ENCODE measurements around the gene CDCA7L.
A peak's percentile ranks its signal among the peaks of the same experiment; 100 is the strongest.

Gene CDCA7L, protein sequence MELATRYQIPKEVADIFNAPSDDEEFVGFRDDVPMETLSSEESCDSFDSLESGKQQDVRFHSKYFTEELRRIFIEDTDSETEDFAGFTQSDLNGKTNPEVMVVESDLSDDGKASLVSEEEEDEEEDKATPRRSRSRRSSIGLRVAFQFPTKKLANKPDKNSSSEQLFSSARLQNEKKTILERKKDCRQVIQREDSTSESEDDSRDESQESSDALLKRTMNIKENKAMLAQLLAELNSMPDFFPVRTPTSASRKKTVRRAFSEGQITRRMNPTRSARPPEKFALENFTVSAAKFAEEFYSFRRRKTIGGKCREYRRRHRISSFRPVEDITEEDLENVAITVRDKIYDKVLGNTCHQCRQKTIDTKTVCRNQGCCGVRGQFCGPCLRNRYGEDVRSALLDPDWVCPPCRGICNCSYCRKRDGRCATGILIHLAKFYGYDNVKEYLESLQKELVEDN

DNA sequence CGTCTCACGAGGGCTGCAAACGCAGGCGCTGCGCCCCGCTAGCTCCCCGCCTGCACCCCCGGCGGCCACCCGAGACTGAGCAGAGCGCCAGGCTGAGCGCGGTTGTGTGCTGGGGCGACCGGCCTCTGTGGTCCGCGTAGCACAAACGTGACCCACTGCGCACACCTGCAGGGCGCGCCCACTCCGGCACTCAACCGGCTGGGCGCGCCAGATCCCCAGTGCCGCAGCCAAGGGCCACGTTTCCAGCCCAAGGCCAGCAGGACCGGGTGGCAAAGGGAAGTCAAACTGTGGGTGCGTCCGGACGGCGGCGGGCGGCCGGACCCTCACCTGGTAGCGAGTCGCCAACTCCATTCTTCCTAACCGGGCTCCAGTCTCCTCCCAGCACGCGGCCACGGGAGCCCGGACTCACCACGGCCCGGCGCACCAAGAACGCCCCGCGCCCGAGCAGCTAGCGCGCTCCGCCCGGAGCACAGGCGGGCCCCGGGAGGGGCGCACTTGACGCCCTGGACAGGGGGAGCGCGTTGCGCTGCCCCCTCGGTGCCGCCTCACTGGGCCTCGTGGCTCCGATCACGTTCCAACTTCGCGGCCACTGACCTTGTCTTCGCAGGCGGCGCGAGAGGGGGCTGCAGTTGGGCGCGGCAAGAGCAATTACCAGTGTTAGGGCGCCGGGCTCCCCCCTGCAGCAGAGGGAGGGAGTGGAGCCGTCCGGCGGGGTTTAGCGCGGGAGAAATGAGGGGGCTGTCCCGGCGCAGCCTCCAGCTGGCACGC, at the start of gene CDCA7L:
TSS of gene CDCA7L (minus strand) at position 446 of the 768 bp plus-strand sequence. CDS start at position 351, 95 bp downstream.
- peak; percentile 74 for DNase-seq

DNA sequence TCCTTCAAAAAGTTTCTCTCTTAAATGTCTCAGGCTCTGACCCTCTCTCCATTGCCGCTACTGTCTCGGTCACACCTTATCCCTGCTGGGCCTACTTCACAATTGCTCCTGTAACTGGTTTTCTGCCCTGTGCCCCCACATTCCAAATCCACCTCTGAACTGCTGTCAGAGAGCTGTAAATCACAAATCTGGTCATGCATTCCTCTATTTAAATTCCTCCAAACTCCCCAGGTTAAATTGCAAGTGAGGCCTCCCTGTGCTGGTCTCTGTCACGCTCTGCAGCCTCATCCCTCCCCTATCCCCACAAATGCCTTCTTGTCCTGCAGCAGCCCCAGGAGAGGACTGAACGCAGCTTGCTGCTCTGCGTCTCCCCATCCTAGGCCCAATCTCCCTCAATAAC, 40.4 kb upstream of the CDCA7L start:
- DNase-seq = no peak

DNA sequence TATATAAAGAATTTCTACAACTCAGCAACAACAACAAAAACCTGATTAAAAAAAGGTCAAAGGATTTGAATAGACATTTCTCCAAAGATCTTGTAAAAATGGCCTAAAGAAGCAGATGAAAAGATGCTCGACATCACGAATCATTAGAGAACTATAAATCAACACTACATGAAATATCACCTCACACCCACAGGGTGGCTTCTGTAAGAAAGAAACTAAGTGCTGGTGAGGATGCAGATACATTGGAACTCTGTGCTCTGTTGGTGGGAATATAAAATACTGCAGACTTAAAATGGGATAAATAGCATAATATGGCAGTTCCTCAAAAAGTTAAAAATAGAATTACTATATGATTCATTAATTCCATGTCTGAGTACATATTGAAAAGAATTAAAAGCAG, 38.3 kb upstream of the CDCA7L start:
- DNase-seq = no peak

DNA sequence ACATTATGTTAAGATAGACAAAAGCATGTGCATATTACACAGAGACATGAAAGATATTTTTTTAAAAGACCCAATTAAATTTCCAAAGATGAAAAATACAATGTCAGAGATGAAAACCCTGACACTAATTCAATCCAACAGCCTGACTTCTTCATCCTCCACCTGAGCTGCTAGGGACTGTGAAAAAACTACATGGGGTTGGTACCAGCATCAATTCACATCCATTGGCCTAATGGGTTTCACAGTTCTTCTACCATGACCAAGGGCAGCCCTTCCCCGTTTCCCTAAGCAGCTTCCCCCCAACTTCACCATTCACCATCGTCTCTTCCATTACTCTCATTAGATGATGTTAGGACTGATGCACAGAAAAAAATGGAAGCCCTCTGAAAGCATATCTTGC, 37.4 kb upstream of the CDCA7L start:
- DNase-seq = no peak

DNA sequence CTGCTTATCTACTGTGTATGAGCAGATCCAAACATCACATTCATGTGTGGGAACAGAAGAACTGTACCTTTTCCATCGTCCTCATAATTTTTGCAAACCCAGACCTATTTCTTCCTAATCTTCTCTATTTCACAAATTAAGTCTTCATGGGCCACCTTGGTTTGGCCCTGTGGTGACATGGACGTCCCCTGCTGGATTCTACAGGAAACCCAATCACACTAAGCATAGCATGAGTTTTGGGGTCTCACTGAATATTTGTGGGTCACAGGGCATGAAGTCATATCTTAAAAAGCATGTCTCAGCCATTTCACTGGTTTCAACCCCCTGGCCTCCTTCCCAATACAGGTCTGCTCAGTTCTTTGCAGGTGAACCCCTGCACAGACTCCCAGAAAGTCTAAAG, 35.8 kb upstream of the CDCA7L start:
- DNase-seq = no peak

DNA sequence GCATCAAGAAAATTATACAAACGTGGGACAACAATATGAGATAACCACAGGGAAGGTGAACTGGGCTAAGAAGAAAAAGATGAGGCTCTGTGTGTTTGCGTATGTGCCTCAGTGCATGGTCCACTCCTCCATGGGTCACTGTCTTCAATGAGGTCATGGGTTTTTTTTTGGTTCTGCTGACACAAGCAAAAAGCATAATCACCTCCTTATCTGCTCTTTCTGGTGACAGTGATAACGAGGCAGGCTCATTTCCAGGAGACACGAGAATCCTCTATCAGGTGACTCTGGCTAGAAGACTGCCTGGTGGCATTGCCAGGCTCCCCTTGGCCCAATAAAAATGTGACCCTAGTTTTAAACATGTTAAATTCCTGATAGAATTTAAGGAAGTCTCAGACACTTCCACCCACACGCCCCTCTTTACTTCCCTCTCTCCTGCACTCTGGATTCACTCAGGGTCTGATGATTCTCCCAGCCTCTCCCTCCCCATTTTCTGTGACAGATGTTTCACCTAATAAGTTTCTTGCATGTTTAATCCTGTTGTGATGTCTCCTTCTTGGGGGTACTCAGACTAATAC, 35.3 kb upstream of the CDCA7L start:
- no peak for DNase-seq

DNA sequence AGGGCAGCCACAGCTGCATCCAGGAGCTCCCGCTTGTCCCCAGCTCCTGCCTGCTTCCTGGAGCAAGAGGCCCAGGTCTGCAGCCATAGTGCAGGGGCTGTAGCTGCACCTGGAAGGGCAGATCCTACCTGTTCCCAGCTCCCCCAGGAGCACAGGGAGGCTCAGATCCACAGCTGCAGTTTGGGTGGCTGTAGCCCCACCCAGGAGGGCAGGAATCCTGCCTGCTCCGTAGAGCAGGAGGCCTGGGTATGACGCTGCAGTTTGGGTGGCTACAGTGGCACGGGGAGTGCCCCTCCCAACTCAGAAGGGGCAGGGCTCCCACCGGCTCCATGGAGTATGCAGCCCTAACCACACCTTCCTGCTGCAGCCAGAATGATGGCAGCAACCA, 26.7 kb upstream of the CDCA7L start:
- DNase-seq = no peak

DNA sequence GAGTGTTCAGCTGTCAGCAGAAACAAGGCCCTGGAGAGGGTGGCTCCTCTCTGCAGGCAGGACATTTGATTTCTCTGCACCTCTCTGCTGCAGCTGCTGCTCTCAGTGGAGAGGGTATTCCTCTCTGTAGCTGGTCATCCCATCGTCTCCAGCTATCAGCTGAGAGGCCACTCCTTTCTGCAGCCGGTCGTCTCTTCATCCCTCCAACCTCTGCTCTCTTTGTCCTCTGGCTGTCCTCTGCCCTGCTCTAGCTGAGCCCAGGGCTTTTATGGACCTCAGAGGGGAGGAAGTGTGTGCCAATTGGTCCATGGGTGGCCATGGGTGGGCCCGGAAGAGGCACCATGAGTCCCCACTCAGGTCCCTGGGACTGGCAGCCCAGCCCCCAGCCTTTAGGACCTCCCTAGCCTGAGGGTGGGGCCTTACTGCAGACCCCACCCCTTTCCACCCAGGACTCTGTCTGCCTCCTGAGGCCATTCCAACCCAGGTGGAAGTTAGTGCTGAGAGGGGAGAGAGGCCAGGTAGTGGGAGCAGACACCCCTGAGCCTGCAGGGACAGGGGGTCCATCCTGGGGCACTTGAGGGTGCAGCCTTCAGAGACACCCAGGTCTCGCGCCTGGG, 26.2 kb upstream of the CDCA7L start:
- no peak for DNase-seq

DNA sequence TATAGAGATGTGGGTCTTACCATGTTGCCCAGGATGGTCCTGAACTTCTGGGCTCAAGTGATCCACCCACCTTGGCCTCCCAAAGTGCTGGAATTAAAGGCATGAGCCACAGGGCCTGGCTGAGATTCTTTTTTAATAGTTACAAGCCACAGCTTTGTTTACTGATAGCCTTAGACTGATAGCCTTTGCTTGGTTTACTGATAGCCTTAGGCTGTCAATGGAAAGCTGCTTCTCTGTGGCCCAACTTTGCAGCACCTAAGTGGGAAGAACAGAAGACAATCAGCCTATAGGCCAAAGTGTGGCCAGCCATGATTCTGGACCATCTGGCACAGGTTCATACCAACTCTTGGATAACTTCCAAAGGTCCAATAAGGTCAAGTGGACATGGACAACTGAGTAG, 24.1 kb upstream of the CDCA7L start:
- no peak for DNase-seq

DNA sequence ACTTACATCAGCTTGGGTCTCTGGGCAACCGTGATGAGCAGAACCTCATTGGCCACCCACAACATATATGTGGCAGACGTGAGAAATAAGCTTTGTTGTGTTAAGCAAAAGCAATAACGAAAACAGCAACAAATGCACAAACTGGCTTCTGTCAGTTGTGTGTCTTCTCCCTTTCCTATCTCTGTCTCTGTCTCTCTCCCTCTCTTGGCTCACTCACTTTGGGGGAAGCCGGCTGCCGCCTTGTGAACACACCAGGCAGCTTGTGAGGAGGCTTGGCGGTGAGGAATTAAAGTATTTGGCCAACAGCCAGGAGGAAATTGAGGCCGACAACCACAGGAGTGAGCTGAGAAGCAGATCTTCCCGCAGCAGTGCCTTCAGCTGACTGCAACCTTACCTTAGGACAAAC, 21.9 kb upstream of the CDCA7L start:
- DNase-seq = peak; percentile 54

DNA sequence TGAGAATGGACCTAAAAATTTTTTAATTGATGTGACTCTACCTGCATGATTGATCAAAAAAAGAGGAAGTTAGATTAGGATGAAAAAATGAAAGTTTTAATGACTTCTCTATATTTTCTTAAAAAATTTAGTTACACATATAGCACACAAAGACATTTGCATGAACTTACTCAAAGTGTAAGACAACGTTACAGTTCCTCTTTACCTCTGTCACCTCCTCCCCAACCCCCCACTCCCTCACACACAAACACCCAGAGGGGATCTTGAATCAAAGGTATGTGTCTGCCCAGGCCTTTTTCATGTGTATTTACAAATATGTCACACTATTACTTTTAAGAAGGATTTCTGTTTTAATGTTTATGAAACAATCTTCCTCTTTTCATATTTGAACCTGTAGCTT, 20.6 kb upstream of the CDCA7L start:
- no peak for DNase-seq

DNA sequence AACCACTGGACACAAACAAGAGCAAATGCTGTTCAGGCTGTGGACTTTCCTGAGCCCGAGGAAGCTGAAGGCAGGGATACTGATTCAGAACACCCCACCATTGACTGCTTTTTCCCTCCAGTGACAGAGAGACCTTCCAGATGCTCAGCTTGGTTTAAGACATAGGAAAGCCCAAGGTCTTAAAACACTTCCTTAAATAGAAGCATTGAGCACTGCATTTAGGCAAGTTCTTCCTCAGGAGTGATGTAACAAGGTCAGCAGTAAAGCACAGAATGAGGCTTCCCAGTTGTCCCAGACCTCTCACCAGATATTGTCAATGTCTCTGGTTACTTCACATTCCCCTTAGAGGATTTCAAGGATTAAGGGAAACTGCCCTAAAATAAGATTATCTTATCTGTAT, 19.6 kb upstream of the CDCA7L start:
- DNase-seq = no peak

DNA sequence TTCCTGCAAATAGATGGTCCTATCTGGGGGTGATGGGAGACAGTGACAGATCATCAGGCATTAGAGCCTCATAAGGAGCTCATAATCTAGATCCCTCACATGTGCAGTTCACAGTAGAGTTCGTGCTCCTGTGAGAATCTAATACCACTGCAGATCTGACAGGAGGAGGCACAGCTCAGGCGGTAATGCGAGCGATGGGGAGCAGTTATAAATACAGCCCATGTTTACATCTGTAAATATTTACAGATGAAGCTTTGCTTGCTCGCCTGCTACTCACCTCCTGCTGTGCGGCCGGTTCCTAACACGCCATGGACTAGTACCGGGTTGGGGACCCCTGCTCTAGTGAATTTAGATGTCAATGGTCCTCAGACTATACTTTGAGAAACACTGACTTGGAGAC, 17.0 kb upstream of the CDCA7L start:
- no peak for DNase-seq

DNA sequence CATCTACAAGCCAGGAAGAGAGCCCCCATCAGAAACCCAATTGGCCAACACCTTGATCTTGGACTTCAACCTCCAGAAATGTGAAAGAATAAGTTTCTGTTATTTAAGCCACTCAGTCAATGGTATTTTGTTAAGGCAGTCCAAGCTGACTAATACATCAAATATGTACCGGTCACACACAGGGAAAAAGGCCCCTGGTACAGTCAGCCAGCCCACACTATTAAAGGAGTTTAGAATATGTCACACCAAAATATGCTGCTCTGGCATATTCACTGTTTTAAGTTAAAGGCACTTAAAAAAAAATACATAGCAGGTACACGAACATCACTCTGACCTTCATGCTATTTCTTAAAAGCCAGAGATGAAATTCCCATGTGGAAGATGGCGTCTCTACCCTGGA, 15.2 kb upstream of the CDCA7L start:
- peak; percentile 82 for DNase-seq

DNA sequence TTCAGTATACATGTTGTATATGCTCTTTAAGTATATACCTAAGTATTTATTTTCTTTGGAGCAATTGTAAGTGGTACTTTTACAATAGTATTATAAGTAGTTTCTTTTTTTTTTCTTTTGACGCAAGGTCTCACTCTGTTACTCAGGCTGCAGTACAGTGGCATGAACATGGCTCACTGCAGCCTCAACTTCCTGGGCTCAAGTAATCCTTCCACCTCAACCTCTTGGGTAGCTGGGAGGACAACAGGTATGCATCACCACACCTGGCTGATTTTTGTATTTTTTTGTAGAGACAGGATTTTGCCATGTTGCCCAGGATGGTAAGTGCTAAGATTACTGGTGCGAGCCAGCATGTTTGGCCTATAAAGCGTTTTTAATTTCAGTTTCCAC, 13.7 kb upstream of the CDCA7L start:
- DNase-seq = no peak

DNA sequence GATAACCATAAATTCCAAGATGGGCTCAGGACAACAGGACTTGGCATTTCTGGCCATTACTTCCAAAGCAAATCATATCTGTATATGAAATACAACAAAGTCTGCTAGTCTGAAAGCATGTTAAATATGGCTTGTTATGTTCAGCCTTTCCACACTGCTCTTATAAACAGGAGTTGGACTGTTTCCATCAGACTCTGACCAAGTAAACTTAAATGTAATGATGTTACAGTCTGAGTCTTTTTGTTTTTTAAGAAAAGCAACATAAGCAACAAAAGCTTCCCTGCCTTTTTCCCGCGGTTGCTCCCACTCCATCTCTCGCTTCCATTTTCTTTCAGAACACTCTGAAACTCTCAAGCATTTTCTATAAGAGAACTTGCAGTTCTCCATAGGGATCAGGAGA, 8.1 kb upstream of the CDCA7L start:
- DNase-seq = no peak

DNA sequence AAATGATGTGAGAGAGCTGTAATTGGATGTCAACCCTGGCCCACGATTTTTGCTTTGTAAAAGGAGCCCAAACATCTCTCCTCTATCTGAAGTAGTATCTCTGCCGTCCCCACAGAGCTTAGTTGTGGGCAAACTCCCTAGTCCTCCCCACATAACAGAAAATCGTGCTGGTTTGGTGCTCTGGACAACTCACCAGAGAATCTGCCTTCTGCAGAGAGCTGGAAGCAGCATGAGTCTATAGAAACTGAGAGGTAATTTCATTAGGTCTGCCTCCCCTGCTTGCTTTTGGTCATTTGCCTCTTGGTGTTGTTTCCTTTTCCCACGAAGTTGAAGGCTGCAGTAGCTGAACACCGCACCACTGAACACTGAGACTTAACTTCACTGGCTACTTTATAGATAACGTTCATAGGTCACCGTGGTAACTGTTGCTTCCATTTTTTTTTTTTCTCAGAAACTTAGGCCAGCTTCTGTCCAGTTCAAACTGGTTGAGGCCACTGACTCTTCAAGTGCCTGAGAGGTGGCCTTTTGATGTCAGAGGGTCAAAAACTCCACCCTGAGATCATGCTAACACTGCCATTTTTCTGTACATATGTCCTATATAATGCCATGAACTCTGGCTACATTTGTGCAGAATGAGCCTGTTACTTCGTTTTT, 3.3 kb upstream of the CDCA7L start:
- no peak for DNase-seq

DNA sequence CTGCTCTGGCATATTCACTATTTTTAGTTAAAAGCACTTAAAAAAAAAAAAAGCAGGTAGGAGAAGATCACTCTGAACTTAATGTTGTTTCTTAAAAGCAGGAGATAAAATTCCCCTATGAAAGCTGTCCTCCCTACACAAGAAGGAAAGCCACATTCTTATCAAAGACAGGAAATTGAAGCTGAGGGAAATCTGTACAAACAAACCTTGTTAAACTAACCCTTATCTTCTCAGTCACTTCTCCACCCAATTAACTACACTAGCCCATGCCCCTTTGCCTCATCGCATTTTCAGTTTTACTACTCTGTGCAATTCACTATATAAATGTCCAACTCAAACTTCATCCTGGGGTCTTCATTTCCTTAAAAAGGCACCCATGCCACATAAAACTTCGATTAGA, 2.7 kb upstream of the CDCA7L start:
- no peak for DNase-seq

DNA sequence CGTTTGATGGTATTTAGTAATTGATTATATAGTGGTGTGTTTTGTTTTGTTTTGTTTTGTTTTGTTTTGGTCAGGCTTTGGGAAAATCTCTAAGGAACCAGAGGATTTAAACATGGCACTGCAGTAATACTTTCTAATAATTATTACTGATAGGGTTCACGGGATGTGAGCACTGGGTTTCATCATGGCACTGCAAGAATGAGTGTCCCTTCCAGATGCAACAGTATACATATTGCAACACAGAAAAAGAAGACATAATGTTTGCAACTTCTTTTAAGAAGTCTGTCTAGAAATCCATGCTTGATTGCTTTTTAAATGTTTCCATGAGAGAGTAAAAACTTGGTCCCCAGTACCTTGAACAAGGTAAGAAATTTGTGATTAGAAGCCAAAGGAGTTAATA, 2.2 kb upstream of the CDCA7L start:
- DNase-seq = no peak

DNA sequence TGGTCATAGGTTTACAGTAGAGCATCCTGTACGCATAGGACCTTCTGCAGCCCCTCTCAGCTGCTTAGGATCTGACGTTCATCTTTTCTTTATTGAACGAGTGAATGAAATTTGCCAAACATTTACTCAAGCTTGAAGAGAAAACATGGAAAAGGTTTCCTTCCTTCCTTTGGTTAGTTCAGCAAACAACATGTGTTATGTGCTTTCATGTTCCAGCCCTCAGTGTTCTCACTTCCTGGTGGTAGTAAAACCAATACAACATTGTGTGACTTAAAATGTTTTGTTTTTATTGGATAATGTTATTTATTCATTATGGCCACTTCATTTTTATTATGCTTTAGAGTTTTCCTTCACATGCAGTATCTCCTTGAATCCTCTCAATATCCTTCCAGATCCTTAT, 1.4 kb upstream of the CDCA7L start:
- no peak for DNase-seq

DNA sequence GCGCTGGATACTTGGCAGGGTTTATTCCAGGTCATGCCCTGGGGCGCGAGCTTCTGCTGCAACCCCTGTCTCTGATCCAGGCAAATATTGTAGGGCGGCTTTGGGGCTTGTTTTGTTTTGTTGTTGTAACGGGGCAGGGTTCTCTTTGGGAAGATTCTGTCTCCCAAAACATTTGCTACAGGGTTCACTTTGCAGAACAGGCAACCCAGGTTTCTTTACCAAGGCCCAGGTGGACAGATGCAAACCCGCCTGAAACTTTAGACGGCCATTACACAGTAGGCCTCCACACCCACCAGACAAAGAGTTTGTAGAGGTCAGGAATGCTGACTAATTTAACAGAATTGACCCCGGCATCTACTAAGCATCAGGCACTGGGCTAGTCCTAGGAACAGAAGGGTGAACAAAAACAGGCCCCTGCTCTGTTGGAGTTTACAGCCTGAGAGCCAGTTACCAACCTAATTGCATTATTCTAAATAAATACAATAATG, 567 bp upstream of the CDCA7L start:
- no peak for DNase-seq

DNA sequence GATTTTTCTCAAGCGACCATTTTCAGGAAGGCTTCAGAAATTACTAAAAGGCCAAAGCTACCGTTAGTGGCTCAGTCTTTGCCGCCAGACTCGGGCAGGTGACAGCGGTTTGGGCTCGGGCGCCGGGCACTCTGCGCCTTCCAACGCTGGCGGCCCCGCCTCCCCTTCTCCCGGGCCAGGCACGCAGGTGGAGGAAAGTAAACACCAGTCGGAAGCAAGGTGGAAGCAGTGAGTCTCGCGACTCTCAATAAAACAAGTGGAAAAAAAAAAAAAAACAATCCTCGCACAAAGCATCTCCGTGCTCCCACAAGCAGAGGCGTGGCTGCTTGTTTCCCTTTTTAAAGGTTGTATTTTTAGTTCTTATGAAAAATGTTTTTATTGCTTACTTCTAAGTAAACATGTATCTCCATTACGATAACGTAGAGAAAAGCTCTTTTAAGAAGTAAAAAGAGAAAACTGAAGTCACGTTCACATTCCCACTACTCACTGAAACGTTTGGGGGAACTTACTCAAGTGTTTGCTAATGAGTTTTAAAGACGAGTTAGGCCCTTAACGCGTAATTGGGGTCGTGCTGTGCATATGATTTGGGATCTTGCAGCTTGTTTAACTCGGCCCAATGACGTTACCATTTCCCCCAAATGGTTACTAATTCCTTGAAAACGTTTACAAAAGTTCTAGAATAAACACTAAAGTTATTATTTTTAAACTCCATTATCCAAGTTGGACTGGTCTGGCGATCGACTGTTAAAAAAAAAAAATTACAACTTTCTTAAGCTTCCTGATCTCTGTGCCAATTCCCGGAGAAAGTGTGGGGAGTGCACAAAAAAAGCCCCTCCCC, 864 bp downstream of the CDCA7L start:
- DNase-seq = peak; percentile 18
